Measurements from ENCODE around the gene MAPKAP1.

GRCh38 chr9:125591888-125592287 is 115.1 kb downstream of the MAPKAP1 start:
- TF ChIP-seq CTCF (IDR thresholded peaks at IDR 0.05) (no peak), POLR2A (IDR thresholded peaks at IDR 0.05) (no peak), POLR2AphosphoS5 (IDR thresholded peaks at IDR 0.05) (no peak)

All from gastroesophageal sphincter (tissue), 3 donors.